SK-N-SH treated with all-trans-retinoic acid at 6 μM for 48 hours (cell line): Measurements from ENCODE around the gene PGS1.
A peak's percentile ranks its signal among the peaks of the same experiment; 100 is the strongest.

Experiments used
- ATAC-seq: fragments of 200-7000 bp; cut with Tn5 transposase; 3 replicates; pipeline ENCODE4 v1.9.1; 2020; ENCODE audit warnings: mild to moderate bottlenecking, moderate library complexity
- BACH2 ChIP-seq: fragments of 250-450 bp; sonication (Bioruptor Pico); IDR thresholded peaks from 2 replicates; pipeline ENCODE4 v1.9.0; 2021; ENCODE audit warnings: mild to moderate bottlenecking, borderline replicate concordance
- CREB5 ChIP-seq: fragments of 250-450 bp; sonication (Bioruptor Pico); IDR thresholded peaks from 2 replicates; pipeline ENCODE4 v1.5.1; 2020; ENCODE audit warnings: low read depth, mild to moderate bottlenecking, moderate library complexity
- ESRRG ChIP-seq: fragments of 250-450 bp; sonication (Bioruptor Pico); IDR thresholded peaks from 2 replicates; pipeline ENCODE4 v1.6.1; 2021; ENCODE audit warnings: mild to moderate bottlenecking
- GLIS3 ChIP-seq: fragments of 250-450 bp; sonication (Bioruptor Pico); IDR thresholded peaks from 2 replicates; pipeline ENCODE4 v1.5.0; 2020; ENCODE audit warnings: mild to moderate bottlenecking, moderate library complexity
- ISL1 ChIP-seq: fragments of 250-450 bp; sonication (Bioruptor Pico); IDR thresholded peaks from 2 replicates; pipeline ENCODE4 v2.1.2; 2022; ENCODE audit warnings: mild to moderate bottlenecking, moderate library complexity
- PPARA ChIP-seq: fragments of 250-450 bp; sonication (Bioruptor Pico); IDR thresholded peaks from 2 replicates; pipeline ENCODE4 v1.5.0; 2020; ENCODE audit warnings: mild to moderate bottlenecking, borderline replicate concordance
- SNAI2 ChIP-seq: fragments of 250-450 bp; sonication (Bioruptor Pico); IDR thresholded peaks from 2 replicates; pipeline ENCODE4 v1.5.0; 2020; ENCODE audit warnings: mild to moderate bottlenecking, moderate library complexity
- TOX ChIP-seq: fragments of 250-450 bp; sonication (Bioruptor Pico); IDR thresholded peaks from 2 replicates; pipeline ENCODE4 v1.8.0; 2021; ENCODE audit warnings: mild to moderate bottlenecking, moderate library complexity, borderline replicate concordance
- TSHZ2 ChIP-seq: fragments of 250-450 bp; sonication (Bioruptor Pico); IDR thresholded peaks from 2 replicates; pipeline ENCODE4 v1.5.0; 2020; ENCODE audit warnings: mild to moderate bottlenecking, moderate library complexity
- ZC3H10 ChIP-seq: fragments of 250-450 bp; sonication (Bioruptor Pico); IDR thresholded peaks from 2 replicates; pipeline ENCODE4 v1.5.1; 2021; ENCODE audit warnings: mild to moderate bottlenecking, moderate library complexity
- ZFP3 ChIP-seq: fragments of 250-450 bp; sonication (Bioruptor Pico); IDR thresholded peaks from 2 replicates; pipeline ENCODE4 v1.5.0; 2020; ENCODE audit warnings: mild to moderate bottlenecking, moderate library complexity
- ZFP30 ChIP-seq: fragments of 450-650 bp; formaldehyde crosslinking; IDR thresholded peaks from 2 replicates; pipeline ENCODE4 v1.5.0; 2022; ENCODE audit warnings: mild to moderate bottlenecking, moderate library complexity
- ZNF70 ChIP-seq: fragments of 450-650 bp; formaldehyde crosslinking; IDR thresholded peaks from 2 replicates; pipeline ENCODE4 v1.5.0; 2020; ENCODE audit warnings: mild to moderate bottlenecking, moderate library complexity
- ZNF8 ChIP-seq: fragments of 450-650 bp; formaldehyde crosslinking; IDR thresholded peaks from 2 replicates; pipeline ENCODE4 v1.5.0; 2020; ENCODE audit warnings: mild to moderate bottlenecking, moderate library complexity
- TF ChIP-seq, protein P1 (sequence below): fragments of 250-450 bp; sonication (Bioruptor Pico); IDR thresholded peaks from 2 replicates; pipeline ENCODE4 v1.8.0; 2020; ENCODE audit warnings: mild to moderate bottlenecking, moderate library complexity, borderline replicate concordance
- TF ChIP-seq, protein P2 (sequence below): fragments of 250-450 bp; sonication (Bioruptor Pico); IDR thresholded peaks from 2 replicates; pipeline ENCODE4 v1.8.0; 2021; ENCODE audit warnings: low read depth, mild to moderate bottlenecking, moderate library complexity, borderline replicate concordance

PGS1 gene

GRCh38 chr17:78360371-78361224 is 17.9 kb upstream of the PGS1 start:
- peak; percentile 78 for ATAC-seq
- TF ChIP-seq GLIS3 (CRISPR knock-in tag) (no peak), TSHZ2 (CRISPR knock-in tag) (0 out of 2 replicates have a peak, but pooled peaks have one; percentile 14), ZNF8 (peak; percentile 50; the same call in 1 of the 2 replicates), SNAI2 (CRISPR knock-in tag) (0 out of 2 replicates have a peak, but pooled peaks have one; percentile 8), ZFP30 (peak; percentile 25; the same call in 1 of the 2 replicates), CREB5 (CRISPR knock-in tag) (no peak)
- TF ChIP-seq, protein P1, sequence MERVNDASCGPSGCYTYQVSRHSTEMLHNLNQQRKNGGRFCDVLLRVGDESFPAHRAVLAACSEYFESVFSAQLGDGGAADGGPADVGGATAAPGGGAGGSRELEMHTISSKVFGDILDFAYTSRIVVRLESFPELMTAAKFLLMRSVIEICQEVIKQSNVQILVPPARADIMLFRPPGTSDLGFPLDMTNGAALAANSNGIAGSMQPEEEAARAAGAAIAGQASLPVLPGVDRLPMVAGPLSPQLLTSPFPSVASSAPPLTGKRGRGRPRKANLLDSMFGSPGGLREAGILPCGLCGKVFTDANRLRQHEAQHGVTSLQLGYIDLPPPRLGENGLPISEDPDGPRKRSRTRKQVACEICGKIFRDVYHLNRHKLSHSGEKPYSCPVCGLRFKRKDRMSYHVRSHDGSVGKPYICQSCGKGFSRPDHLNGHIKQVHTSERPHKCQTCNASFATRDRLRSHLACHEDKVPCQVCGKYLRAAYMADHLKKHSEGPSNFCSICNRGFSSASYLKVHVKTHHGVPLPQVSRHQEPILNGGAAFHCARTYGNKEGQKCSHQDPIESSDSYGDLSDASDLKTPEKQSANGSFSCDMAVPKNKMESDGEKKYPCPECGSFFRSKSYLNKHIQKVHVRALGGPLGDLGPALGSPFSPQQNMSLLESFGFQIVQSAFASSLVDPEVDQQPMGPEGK (CRISPR knock-in tag): 0 out of 2 replicates have a peak, but pooled peaks have one; percentile 17
- TF ChIP-seq, all 23 proteins: peak for 5

DNA sequence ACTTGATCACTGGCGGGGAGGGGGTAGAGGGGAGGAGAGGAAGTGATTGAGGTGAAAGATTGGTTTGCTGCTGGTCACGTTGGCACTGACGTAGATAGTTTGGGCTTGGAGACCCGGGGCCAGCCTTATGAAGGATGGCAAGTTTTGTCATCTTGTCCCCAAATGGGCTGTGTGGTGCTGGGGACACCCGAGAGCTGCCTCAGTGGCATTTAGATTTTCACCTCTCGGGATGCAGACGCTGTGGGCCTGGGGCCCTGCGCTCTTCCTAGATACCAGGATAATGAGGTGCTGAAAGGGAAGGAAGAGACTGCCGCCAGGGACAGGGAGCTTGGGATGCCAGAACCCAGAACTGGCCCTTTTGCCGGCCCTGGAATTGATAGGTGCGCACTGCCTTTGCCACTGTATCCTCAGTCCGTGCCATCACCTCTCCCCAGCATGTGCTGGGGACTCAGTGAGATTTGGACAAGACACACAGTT is 17.2 kb upstream of the PGS1 start:
- ATAC-seq: no peak

DNA sequence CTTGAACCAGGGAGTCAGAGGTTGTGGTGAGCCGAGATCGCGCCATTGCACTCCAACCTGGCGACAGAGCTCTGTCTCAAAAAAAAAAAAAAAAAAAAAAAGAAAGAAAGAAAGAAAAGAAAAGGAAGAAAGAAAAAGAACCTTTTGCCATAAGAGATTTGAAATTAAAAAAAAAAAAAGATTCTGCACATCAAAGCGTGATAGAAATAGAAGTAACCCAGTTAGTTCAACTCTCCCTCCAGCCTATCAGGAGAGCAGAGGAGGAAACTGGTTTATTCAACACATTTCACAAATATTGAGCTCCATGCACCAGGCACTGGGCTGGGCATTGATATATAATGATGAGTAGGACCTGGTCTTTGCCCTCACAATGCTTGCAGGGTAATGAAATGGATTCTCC is 16.2 kb upstream of the PGS1 start:
- TF ChIP-seq GLIS3 (CRISPR knock-in tag): no peak
- TF ChIP-seq ZNF70 (CRISPR knock-in tag): no peak
- no peak for TF ChIP-seq ZNF8
- TF ChIP-seq, protein P2, sequence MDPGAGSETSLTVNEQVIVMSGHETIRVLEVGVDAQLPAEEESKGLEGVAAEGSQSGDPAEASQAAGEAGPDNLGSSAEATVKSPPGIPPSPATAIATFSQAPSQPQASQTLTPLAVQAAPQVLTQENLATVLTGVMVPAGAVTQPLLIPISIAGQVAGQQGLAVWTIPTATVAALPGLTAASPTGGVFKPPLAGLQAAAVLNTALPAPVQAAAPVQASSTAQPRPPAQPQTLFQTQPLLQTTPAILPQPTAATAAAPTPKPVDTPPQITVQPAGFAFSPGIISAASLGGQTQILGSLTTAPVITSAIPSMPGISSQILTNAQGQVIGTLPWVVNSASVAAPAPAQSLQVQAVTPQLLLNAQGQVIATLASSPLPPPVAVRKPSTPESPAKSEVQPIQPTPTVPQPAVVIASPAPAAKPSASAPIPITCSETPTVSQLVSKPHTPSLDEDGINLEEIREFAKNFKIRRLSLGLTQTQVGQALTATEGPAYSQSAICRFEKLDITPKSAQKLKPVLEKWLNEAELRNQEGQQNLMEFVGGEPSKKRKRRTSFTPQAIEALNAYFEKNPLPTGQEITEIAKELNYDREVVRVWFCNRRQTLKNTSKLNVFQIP: no peak
- no peak for TF ChIP-seq BACH2
- TF ChIP-seq ZFP30: no peak
- no peak for TF ChIP-seq PPARA (CRISPR knock-in tag)
- TF ChIP-seq TSHZ2 (CRISPR knock-in tag): no peak
- ATAC-seq: no peak

More for the DNA sequence above, 17.2 kb upstream of the PGS1 start:
- TF ChIP-seq ZNF8: no peak
- TF ChIP-seq ISL1: no peak
- no peak for TF ChIP-seq ESRRG (CRISPR knock-in tag)
- TF ChIP-seq TSHZ2 (CRISPR knock-in tag): no peak
- TF ChIP-seq ZFP3 (CRISPR knock-in tag): no peak
- no peak for TF ChIP-seq CREB5 (CRISPR knock-in tag)
- no peak for TF ChIP-seq ZC3H10 (CRISPR knock-in tag)
- TF ChIP-seq TOX (CRISPR knock-in tag): no peak
